Measurements from ENCODE around the gene PAQR5. TPM values are rescaled to one million over a fixed set of nuclear protein-coding genes. Genes with fewer than 3 reads are reported as not detected.

The PAQR5 gene
- total and polyA plus RNA-seq, 9 of the 15 experiments (the other 6 are each of a cell fraction or from before 2014, with no cell fraction given) = 0.04 to 0.08 TPM; not detected in 7

DNA sequence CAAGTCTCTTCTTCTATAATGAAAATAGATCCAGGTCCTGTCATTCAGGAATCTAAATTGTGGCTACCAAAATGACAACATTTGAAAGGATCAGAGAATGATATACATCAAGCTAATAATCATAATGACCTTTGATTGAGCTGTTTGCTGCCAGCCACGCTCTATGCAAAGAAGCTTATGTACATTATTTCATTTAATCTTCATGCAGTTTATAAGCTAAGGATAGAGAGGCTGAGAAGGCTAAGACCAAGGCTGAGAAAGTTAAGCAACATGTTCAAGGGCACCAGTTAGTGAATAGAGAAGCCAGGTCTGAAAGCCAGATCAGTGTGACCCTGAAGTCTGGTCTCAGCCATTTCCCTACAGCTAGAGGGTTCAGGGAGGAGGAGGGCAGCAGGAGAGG, 29.4 kb downstream of the PAQR5 start:
- no peaks in the 10 kb centered on the region for H3K9me3 ChIP-seq (replicated peaks; ENCODE audit: control insufficient read depth, insufficient read depth, low read depth, low read length)
- H3K36me3 ChIP-seq (ENCODE audit: control insufficient read depth, insufficient read depth, low read length) = no peaks in the 10 kb centered on the region
- no peak overlapping the region for H2AFZ ChIP-seq (ENCODE audit: low read depth, low read length)
- TF ChIP-seq HEY1 (CRISPR knock-in tag; IDR thresholded peaks at IDR 0.05; ENCODE audit: borderline replicate concordance) (no peak), ZNF133 (CRISPR knock-in tag; IDR thresholded peaks at IDR 0.05) (no peak), ZNF384 (IDR thresholded peaks at IDR 0.05; ENCODE audit: low read depth, low read length) (no peak), KDM5B (IDR thresholded peaks at IDR 0.05; ENCODE audit: insufficient replicate concordance, low read depth, low read length) (no peak), ZNF583 (CRISPR knock-in tag; IDR thresholded peaks at IDR 0.05) (no peak), ZNF146 (CRISPR knock-in tag; IDR thresholded peaks at IDR 0.05; ENCODE audit: unreplicated experiment) (no peak), POLR2A (conservative IDR thresholded peaks at IDR 0.05) (no peak), CBX5 (IDR thresholded peaks at IDR 0.05; ENCODE audit: borderline replicate concordance, low read depth) (no peak), ZNF324 (CRISPR knock-in tag; IDR thresholded peaks at IDR 0.05) (no peak), ZBTB17 (CRISPR knock-in tag; IDR thresholded peaks at IDR 0.05) (no peak), SMAD3 (CRISPR knock-in tag; conservative IDR thresholded peaks at IDR 0.05) (no peak)
- TF ChIP-seq, protein P1, sequence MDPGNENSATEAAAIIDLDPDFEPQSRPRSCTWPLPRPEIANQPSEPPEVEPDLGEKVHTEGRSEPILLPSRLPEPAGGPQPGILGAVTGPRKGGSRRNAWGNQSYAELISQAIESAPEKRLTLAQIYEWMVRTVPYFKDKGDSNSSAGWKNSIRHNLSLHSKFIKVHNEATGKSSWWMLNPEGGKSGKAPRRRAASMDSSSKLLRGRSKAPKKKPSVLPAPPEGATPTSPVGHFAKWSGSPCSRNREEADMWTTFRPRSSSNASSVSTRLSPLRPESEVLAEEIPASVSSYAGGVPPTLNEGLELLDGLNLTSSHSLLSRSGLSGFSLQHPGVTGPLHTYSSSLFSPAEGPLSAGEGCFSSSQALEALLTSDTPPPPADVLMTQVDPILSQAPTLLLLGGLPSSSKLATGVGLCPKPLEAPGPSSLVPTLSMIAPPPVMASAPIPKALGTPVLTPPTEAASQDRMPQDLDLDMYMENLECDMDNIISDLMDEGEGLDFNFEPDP (CRISPR knock-in tag; IDR thresholded peaks at IDR 0.05) = no peak
- TF ChIP-seq, protein P2, sequence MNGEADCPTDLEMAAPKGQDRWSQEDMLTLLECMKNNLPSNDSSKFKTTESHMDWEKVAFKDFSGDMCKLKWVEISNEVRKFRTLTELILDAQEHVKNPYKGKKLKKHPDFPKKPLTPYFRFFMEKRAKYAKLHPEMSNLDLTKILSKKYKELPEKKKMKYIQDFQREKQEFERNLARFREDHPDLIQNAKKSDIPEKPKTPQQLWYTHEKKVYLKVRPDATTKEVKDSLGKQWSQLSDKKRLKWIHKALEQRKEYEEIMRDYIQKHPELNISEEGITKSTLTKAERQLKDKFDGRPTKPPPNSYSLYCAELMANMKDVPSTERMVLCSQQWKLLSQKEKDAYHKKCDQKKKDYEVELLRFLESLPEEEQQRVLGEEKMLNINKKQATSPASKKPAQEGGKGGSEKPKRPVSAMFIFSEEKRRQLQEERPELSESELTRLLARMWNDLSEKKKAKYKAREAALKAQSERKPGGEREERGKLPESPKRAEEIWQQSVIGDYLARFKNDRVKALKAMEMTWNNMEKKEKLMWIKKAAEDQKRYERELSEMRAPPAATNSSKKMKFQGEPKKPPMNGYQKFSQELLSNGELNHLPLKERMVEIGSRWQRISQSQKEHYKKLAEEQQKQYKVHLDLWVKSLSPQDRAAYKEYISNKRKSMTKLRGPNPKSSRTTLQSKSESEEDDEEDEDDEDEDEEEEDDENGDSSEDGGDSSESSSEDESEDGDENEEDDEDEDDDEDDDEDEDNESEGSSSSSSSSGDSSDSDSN (IDR thresholded peaks at IDR 0.05; ENCODE audit: borderline replicate concordance in 1 of 2, low read depth in 2 of 2, low read length in 2 of 2) = no peak
- TF ChIP-seq, protein P3, sequence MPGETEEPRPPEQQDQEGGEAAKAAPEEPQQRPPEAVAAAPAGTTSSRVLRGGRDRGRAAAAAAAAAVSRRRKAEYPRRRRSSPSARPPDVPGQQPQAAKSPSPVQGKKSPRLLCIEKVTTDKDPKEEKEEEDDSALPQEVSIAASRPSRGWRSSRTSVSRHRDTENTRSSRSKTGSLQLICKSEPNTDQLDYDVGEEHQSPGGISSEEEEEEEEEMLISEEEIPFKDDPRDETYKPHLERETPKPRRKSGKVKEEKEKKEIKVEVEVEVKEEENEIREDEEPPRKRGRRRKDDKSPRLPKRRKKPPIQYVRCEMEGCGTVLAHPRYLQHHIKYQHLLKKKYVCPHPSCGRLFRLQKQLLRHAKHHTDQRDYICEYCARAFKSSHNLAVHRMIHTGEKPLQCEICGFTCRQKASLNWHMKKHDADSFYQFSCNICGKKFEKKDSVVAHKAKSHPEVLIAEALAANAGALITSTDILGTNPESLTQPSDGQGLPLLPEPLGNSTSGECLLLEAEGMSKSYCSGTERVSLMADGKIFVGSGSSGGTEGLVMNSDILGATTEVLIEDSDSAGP (CRISPR knock-in tag; IDR thresholded peaks at IDR 0.05) = no peak
- no peaks in the 10 kb centered on the region for H3K4me1 ChIP-seq (replicated peaks in 1 of 2; ENCODE audit: control insufficient read depth in 2 of 2, insufficient read depth in 2 of 2, low read length in 2 of 2)
- no peak for ATAC-seq
- no peak overlapping the region for H3K4me2 ChIP-seq (ENCODE audit: insufficient read depth, low read length)
- no peak for FAIRE-seq
- ChIA-PET POLR2A (no interaction called here), CTCF (ENCODE audit: low intra/inter-chr PET ratio) (no interaction called here)
- intact Hi-C loops (cut with micrococcal nuclease) = no loop called here
- in situ Hi-C loops (cut with MboI) = no loop called here
- no peak overlapping the region for H3K27ac ChIP-seq (ENCODE audit: extremely low read depth, low read depth, low read length)
- no peaks in the 10 kb centered on the region for H3K79me2 ChIP-seq (ENCODE audit: control insufficient read depth, insufficient read depth, low read length)
- H3K27me3 ChIP-seq (ENCODE audit: control insufficient read depth in 2 of 2, insufficient read depth in 2 of 2, low read length in 2 of 2) = peaks cover 9 to 34% of the 10 kb centered on the region in 2 experiments; a peak in 4 of 5 replicates
- 0% methylated on average over 1 of the region's 1 CpG for WGBS (ENCODE audit: insufficient coverage, low coverage, missing lambda C conversion rate)
- DNase-seq (ENCODE audit: extremely low read depth in 1 of 4, low spot score in 3 of 4) = no peak
- H3K9me1 ChIP-seq (ENCODE audit: control insufficient read depth, insufficient read depth, low read length) = no peaks in the 10 kb centered on the region
- H3K4me3 ChIP-seq = no peak overlapping the region
- no TSS peak for BruUV-seq (replicated peaks)
- no peaks in the 10 kb centered on the region; the same call in 1 of the 2 replicates for H4K20me1 ChIP-seq (replicated peaks; ENCODE audit: control insufficient read depth, insufficient read depth, low read length)
- H3K9ac ChIP-seq (ENCODE audit: insufficient read depth in 1 of 2, low read depth in 2 of 2, low read length in 2 of 2) = no peak overlapping the region
